Endometrial microvascular endothelial cells (primary cell): ENCODE results near the gene ORAI2. TPM values are rescaled to one million over a fixed set of nuclear protein-coding genes. Genes with fewer than 3 reads are reported as not detected.
"Not testable (repeated sequence)": the region's sequence is repeated elsewhere in the genome, so short reads cannot be mapped to it uniquely, and the experiment has no call there.

ENCODE experiments used
- in situ Hi-C: cut with HindIII; loops from 2 replicates; pipeline ENCODE4 v1.10.0; 2017; ENCODE audit warnings: low sequenced_read_pairs, low pct_unique_long_range_greater_than_20kb; ENCODE audit errors: inconsistent ontology term
- total RNA-seq: library from RNA; depleted of rRNA; stranded (reverse); fragments of >200 nt; gene quantifications from one replicate; pipeline ENCODE4 v1.2.3, GENCODE V29; 2015; ENCODE audit errors: inconsistent ontology term

ORAI2 gene
- 65.0 TPM for total RNA-seq

GRCh38 chr7:102433219-102434038, at the start of gene ORAI2:
TSS of gene ORAI2 (plus strand) at chr7:102433575. CDS start at chr7:102438957, 5,382 bp downstream.
- in situ Hi-C loops, result no loop called here

- in situ Hi-C loops, result no loop called here
Observed at GRCh38 chr7:102387064-102387463, 46.3 kb upstream of the ORAI2 start.

- in situ Hi-C loops, result no loop called here
Observed at GRCh38 chr7:102389810-102390209, 43.6 kb upstream of the ORAI2 start.

- in situ Hi-C loops, result no loop called here
Observed at GRCh38 chr7:102390697-102391484, 42.5 kb upstream of the ORAI2 start.

GRCh38 chr7:102392330-102392729, 41.0 kb upstream of the ORAI2 start:
- in situ Hi-C loops, result no loop called here

- in situ Hi-C loops, result no loop called here
Observed at GRCh38 chr7:102393467-102393866, 39.9 kb upstream of the ORAI2 start.

- in situ Hi-C loops, result no loop called here
Observed at GRCh38 chr7:102395592-102395872, 37.8 kb upstream of the ORAI2 start.

- in situ Hi-C loops, result no loop called here
Observed at GRCh38 chr7:102395873-102396709, 37.3 kb upstream of the ORAI2 start, which contains the start of gene PRKRIP1. TSS of gene PRKRIP1 (plus strand) at chr7:102396363. CDS start at chr7:102396412, 49 bp downstream.

GRCh38 chr7:102396710-102397019, 36.7 kb upstream of the ORAI2 start:
- in situ Hi-C loops, result no loop called here

GRCh38 chr7:102398543-102398942, 34.8 kb upstream of the ORAI2 start:
- in situ Hi-C loops, result no loop called here

GRCh38 chr7:102400360-102400759, 33.0 kb upstream of the ORAI2 start:
- in situ Hi-C loops, result no loop called here

GRCh38 chr7:102403563-102403962, 29.8 kb upstream of the ORAI2 start:
- in situ Hi-C loops, result no loop called here

- in situ Hi-C loops, result no loop called here
Observed at GRCh38 chr7:102404005-102404861, 29.1 kb upstream of the ORAI2 start.

GRCh38 chr7:102404862-102405188, 28.6 kb upstream of the ORAI2 start:
- in situ Hi-C loops, result not testable (repeated sequence)

GRCh38 chr7:102407910-102408309, 25.5 kb upstream of the ORAI2 start:
- in situ Hi-C loops, result no loop called here

GRCh38 chr7:102408530-102408929, 24.8 kb upstream of the ORAI2 start:
- in situ Hi-C loops, result not testable (repeated sequence)

GRCh38 chr7:102409340-102409739, 24.0 kb upstream of the ORAI2 start:
- in situ Hi-C loops, result no loop called here

- in situ Hi-C loops, result no loop called here
Observed at GRCh38 chr7:102410123-102410522, 23.3 kb upstream of the ORAI2 start.

- in situ Hi-C loops, result no loop called here
Observed at GRCh38 chr7:102410918-102411317, 22.5 kb upstream of the ORAI2 start.
